ENCODE measurements around the gene C14orf119. TPM values are rescaled to one million over a fixed set of nuclear protein-coding genes. Genes with fewer than 3 reads are reported as not detected.

Gene C14orf119
- total RNA-seq, 1 donor from 2014 or later = 14.4 TPM

DNA sequence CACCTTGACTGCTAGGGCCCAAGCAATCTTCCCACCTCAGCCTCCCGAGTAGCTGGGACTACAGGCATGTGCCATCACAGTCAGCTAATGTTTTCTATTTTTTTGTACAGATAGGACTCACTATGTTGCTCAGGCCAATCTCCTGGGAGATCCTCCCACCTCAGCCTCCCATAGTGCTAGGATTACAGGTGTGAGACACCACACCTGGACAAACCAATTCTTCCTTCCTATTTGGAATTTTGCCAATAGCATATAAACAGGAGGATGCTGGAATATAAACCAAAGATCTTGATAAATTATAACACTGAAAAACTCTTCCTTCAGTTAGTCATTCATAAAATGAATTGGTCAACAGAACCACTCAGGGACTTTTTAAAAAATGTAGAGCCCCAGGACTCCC lies 8.7 kb upstream of the C14orf119 start:
- ATAC-seq (no peak), DNase-seq (ENCODE audit: low spot score) (no peak)

DNA sequence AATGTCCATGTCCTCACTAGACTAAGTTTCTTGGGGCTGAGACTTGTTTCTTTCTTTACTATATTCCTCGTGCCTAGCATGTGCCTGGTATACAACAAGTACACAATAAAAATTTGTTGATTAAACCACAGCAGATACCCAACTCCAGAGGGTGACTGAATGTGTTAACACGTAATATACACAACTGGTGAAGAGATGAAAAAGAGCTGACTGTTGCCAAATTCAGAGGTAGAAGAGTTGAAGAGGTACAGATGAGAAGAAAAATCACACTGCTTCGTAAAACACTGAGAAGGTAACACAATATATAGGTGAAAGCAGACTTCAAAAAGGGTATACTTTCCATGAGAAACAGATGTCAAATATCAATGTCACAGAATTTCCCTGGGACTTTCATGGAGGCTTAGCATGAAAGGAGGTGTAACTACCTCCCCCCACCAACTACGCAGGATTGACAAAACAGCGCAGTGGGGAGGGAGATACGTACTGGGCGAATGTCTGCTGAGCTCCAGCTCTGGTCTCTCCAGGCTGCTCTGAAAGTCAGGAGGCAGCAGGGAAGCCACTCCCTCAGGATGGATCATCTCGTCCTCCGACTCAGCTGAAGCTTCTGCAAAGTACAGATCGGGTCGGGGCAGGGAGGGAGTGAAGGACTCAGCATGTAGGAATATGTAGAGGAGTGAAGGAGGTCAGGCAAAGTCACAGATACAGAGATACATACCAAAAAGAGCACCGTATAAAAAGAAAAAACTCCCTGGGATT lies 5.6 kb upstream of the C14orf119 start:
- no peak for ATAC-seq
- DNase-seq (ENCODE audit: low spot score) = no peak

DNA sequence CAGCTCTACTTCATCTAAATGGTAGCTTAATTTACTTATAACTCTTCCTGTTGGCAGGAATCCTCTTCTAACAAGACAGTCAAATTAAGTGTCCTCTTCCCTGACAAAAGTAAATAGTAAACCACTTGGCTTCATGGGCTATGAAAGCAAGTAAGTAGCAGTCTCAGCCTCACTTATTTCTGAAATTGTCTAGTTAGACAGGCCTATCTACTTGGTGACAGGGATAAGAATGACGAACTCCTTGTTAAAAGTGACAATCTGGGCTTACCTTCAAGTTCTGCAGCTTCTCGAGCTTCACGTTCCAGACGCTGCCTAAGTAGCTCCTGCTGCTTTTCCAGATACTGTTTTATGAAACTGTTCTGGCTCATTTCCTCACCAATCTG lies 5.1 kb upstream of the C14orf119 start:
- ATAC-seq = no peak
- no peak for DNase-seq (ENCODE audit: low spot score)

DNA sequence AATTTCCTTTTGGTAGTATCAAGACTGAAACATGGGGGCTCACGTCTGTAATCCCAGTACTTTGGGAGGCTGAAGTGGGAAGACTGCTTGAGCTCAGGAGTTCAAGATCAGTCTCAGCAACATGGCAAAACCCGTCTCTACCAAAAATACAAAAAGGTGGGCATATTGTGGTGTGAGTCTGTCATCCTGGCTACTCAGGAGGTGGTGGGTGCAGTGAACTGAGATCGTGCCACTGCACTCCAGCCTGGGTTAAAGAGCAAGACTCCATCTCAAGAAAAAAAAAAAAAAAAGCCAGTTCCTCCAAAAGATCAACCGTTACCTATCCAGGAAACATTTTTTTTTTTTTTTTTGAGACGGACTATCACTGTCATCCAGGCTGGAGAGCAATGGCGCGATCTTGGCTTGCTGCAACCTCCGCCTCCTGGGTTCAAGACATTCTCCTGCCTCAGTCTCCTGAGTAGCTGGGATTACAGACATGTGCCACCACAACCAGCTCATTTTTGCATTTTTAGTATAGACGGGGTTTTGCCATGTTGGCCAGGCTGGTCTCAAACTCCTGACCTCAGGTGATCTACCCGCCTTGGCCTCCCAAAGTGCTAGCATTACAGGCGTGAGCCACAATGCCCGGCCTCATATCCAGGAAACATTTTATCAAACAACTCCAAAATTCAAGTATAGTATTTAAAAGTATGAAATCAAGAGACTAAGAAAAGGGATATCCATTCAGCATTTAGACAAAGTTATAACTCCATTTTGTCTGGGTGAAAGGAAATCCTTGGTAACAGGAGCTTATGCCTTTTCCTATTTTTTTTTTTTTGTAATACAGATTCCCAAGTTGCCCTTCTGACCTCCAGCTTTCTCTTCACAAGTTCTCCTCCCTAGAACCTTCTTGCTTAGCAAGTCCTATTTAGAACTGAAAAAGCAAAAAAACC lies 3.7 kb upstream of the C14orf119 start:
- ATAC-seq (no peak), DNase-seq (ENCODE audit: low spot score) (no peak)

- ATAC-seq = no peak
- no peak for DNase-seq (ENCODE audit: low spot score)
These were observed 2.2 kb upstream of the C14orf119 start for GRCh38 chr14:23093104-23093503.

DNA sequence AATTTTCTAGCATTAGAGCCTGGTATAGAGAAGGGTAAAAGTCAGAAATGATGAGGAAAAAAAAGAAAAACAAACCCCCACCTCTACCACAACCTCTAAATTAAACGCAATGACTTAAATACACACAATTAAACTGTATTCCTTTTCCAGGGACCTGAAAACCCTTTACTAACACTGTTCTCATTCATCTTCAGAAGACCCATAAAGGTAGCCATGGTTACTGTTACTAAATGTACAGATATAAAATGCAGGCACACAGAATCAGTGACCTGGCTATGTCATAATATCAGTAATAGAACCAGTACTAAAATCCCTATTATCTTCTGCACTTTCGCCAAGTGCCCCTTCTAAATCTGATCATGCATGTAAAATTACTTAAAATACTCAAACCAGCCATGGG lies 1.8 kb upstream of the C14orf119 start:
- DNase-seq (ENCODE audit: low spot score) (no peak), ATAC-seq (no peak)

DNA sequence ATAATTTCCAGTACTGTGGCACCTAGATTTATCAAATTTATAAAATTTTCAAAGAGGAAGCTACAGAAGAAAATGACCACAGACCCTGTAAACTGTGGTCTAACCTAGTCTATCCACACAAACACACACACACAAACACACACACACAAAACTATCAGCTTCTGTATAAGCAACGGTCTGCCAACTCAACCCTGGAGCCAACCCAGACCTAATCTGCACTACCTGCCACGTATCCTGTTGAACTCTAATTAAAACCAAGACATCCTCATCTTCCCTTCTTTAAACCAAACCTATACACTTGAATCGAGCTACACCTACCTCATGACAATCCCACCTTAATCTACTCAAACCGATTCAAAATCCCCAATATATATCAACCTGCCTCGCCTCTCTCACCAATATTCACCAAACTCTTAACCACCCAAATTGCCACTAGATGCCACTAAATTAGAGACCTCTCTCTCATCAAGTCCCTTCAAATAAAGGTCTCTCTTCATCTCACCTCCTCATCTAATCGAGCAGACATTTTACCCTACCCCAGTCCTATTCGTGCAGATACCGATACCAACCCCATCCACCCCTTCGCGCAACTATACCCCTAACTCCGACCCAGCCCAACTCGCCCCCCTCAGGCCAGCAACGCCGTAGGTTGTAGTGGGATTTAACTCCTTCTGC lies 1.2 kb upstream of the C14orf119 start:
- DNase-seq (ENCODE audit: low spot score) (peak; percentile 38), ATAC-seq (no peak)

GRCh38 chr14:23094666-23095195 lies 574 bp upstream of the C14orf119 start, which contains the start of gene ACIN1:
Gene ACIN1 (minus strand): TSS chr14:23095136. CDS start chr14:23095112, 24 bp downstream.
- DNase-seq (ENCODE audit: low spot score) (no peak), ATAC-seq (peak; percentile 69)

GRCh38 chr14:23097786-23098185 lies 2.5 kb downstream of the C14orf119 start:
- DNase-seq (ENCODE audit: low spot score) = peak; percentile 39
- ATAC-seq = no peak

DNA sequence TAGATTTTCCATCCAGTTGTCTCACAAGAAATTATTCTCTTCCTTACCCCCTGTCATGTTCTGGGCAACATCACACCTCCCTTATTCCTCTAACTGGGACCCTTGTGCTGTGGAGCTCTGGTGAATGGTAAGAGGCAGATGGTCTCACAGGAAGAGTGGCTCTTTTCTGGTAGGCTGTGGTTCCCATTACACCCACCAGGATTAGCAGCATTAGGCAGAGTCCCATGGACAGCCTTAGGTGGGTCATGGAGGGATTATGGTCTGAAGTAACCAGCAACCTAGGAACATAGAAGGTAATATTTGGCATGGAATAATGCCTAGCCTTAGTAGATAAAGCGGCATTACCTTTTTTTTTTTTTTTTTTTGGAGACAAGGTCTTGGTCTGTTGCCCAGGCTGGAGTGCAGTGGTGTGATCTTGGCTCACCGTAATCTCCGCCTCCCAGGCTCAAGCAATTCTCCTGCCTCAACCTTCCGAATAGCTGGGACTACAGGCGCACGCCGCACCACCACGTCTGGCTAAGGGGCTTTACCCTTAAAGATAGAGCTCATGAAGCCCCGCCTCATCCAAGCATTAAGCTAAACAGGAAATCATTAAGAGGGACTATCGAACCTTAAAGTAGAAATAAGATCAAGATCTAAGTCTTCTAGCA lies 4.0 kb downstream of the C14orf119 start:
- DNase-seq (ENCODE audit: low spot score) = peak; percentile 46
- ATAC-seq = no peak

DNA sequence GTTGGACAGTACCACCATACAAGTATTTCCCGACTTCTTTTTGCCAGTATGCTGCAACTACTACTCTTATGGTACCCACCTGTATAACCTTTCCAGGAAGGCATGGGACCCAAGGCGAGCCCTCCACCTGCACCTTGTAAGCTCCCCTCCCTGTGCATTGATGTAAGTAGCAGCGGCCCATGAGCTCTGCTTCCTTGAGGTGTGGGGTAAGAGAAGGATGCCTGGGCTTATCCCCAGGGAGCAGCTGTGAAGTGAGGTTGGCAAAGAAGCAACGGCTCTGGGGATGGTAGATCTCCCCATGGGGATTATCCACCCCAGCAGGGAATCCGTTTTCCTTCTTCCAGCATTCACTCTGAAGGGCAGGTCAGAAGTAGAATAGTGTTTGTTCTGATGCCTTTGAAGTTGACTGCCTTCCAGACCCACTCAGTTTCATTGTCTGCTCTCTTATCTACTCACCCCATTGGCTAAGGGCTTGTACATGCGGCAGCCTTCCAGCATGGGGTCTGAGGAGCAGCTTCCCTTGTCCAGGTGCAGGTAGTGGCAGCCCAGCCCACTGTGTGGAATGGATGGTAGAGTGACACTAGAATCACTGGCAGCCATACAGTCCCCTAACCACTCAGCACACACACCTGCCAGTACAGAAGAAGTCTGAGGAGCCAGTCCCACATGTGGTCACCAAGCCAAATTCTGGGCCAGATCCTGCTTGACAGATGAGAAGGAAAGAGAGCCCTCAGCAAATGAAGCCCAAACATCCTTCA lies 6.1 kb downstream of the C14orf119 start:
- ATAC-seq (no peak), DNase-seq (ENCODE audit: low spot score) (peak; percentile 33)

GRCh38 chr14:23101986-23102625 lies 6.8 kb downstream of the C14orf119 start:
- DNase-seq (ENCODE audit: low spot score) = peak; percentile 38
- ATAC-seq = no peak

DNA sequence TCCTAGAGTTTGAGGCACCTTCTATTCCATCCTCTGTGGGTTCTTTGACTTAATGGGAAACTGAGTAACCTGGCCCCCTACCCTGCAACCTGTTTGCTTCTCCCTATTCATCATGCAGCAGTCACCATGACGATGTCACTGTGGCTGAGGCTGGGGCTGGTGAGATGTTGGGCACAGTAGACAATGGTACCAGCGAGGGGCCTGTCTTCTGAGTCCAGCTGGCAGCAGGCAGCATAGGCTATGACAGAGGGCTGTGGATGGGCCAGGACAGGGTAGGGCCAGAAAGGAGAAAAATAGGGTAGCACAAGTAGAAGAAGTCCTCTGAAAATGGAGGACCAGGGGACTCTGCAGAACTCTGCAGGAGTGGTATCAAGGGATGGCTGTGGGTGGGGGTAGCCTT lies 7.5 kb downstream of the C14orf119 start:
- ATAC-seq (no peak), DNase-seq (ENCODE audit: low spot score) (no peak)

DNA sequence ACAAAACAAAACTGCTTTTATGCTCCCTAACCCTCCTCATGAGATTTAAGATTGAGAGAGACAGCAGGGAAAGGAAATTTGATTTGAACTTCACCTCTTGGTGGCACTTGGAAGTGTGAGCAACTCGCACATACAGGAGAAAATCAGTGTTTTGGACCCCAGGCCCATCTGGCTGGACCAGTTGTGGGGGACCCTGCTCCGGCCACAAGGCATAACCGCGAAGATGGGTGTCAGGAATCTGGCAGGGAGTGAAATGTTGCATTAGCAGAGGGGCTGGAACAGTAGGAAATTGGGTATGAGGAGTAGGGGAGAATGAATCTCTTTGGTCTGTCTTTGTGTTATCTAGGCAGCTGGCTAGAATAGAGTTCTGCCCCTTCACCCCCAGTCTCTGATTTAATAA lies 8.3 kb downstream of the C14orf119 start:
- DNase-seq (ENCODE audit: low spot score) (no peak), ATAC-seq (no peak)

DNA sequence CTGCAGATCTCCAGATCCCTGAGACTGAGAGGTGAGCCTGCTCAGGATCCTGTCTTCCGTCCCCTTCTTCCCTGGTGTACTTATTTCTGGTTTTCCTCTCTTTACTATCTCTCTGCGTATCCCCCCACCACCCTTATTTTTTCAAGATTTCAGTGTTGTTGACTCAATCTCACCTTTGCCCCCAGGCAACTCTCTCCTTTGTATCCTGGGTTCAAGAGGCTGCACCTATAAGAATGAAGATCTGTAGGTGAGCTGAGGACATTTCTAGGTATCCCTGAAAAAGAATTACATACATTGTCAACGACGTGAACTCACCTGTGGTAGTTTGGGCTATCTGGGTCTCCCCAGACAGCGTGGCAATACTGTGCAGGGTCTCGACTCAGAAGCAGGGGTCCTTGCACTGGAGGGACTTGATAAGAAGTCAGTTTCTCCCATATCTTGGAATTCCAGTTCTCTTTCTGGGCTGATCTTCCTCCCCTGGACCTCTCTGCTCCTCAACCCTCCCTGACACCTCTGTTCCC lies 8.8 kb downstream of the C14orf119 start:
- ATAC-seq = no peak
- peak; percentile 30 for DNase-seq (ENCODE audit: low spot score)

DNA sequence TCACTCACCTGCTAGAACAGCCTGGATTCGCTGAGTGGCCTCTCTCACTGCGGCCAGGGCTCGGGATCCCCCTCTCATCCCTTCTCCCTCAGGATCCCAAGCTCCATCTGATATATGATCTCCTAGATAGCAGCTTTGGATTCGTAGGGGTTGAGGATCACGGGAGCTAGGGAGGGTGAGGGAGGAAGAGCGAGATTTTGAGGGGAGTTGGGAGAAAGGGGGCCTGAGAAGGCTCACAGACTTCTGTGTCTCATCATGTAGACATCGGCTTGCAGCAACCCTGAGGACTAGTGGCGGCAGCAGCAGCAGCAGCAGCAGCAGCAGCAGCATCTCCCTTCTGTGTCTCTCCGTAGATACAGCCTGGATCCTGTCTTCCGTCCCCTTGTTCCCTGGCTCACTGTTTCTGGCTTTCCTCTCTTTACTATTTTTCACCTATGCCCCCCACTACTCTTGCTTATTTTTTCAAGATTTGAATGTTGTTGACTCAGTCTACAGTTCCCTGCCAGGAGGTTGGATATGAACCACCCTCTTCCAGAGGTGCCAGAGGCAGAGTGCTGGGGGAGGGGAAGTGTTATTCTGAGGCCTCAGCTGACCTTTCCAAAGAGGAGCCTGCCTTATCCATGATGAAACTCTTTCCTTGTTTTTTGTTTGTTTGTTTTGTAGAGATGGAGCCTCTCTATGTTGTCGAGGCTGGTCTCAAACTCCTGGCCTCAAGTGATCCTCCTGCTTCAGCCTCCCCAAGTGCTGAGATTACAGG lies 9.5 kb downstream of the C14orf119 start, which contains the start of gene CIROP:
TSS of gene CIROP (minus strand) at position 399 of the 757 bp plus-strand sequence. CDS start at position 330, 69 bp downstream.
- DNase-seq (ENCODE audit: low spot score) (no peak), ATAC-seq (no peak)

DNA sequence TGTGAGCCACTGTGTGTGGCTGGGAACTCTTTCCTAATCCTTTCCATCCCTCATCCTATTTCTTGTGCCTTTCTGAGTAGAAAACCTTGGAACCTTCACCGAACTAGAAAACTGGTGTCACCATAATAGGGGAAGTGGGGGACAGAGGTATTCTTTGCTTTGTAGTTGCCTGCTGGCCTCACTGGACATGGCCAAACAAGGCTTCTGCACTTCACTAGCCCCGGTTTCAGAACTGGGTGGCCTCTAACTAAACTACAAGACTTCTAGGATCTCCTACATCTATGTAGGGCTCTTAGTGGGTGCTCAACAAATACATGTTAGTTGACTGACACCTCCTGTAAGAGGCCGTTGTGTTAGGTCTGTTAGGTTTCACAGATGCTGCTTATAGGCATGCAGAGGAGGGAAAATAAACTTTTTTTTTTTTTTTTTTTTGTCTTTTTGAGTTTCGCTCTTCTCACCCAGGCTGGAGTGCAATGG lies 10.1 kb downstream of the C14orf119 start:
- DNase-seq (ENCODE audit: low spot score) (no peak), ATAC-seq (no peak)

GRCh38 chr14:23106747-23107045 lies 11.4 kb downstream of the C14orf119 start:
- no peak for DNase-seq (ENCODE audit: low spot score)

More at GRCh38 chr14:23106747-23107045, 11.4 kb downstream of the C14orf119 start:
- no peak for ATAC-seq
